KOPT-K1 (cell line): Measurements from ENCODE around the gene IARS1.

Experiments
- H3K27ac ChIP-seq: fragments of 200-600 bp; sonication (generic); 2 replicates; pipeline ENCODE4 v1.5.1; 2016; ENCODE audit warnings: antibody characterized with exemption, mild to moderate bottlenecking, low read depth, low read length; ENCODE audit not compliant: poor library complexity, severe bottlenecking
- H3K36me3 ChIP-seq: fragments of 200-600 bp; sonication (generic); 2 replicates; pipeline ENCODE4 v1.5.1; 2017; ENCODE audit warnings: antibody characterized with exemption, mild to moderate bottlenecking, low read length, moderate library complexity; ENCODE audit not compliant: insufficient read depth
- H3K9me3 ChIP-seq: fragments of 200-600 bp; sonication (generic); 2 replicates; pipeline ENCODE4 v1.5.1; 2017; ENCODE audit warnings: antibody characterized with exemption, low read length, mild to moderate bottlenecking; ENCODE audit not compliant: insufficient read depth, poor library complexity, severe bottlenecking

Gene IARS1

GRCh38 chr9:92278110-92278509, 15.4 kb downstream of the IARS1 start:
- Histone ChIP-seq H3K36me3 (peaks cover 98% of the 10 kb centered on the region), H3K27ac (no peak overlapping the region), H3K9me3 (no peaks in the 10 kb centered on the region)

- peak overlapping the region; percentile 30 for H3K27ac ChIP-seq
- no peaks in the 10 kb centered on the region for H3K9me3 ChIP-seq
- peaks cover 100% of the 10 kb centered on the region for H3K36me3 ChIP-seq
Measured at GRCh38 chr9:92276331-92277032, 17.0 kb downstream of the IARS1 start.

DNA sequence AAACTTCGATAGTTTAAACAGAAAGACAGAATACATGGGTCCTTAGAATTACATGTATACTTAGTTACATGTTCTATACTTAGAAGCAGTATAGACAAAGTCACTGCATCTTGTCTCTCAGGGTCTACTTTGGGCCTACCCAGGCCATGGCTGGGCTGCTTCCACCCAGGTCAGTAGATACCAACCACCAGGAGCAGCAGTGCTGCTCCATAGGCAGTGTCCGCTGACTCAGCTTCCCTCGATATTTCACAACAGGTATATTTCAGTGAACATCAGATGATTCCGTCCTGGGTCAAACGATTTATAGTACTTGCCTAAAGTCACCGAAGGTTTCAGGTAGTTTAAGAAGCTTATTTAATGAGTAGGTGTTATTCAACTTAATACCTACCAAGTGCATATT, 18.0 kb downstream of the IARS1 start:
- H3K36me3 ChIP-seq, result peaks cover 100% of the 10 kb centered on the region
- H3K27ac ChIP-seq, result no peak overlapping the region
- H3K9me3 ChIP-seq, result no peaks in the 10 kb centered on the region

- Histone ChIP-seq H3K27ac (no peak overlapping the region), H3K9me3 (no peaks in the 10 kb centered on the region), H3K36me3 (peaks cover 100% of the 10 kb centered on the region)
Measured at GRCh38 chr9:92270511-92270910, 23.0 kb downstream of the IARS1 start.

DNA sequence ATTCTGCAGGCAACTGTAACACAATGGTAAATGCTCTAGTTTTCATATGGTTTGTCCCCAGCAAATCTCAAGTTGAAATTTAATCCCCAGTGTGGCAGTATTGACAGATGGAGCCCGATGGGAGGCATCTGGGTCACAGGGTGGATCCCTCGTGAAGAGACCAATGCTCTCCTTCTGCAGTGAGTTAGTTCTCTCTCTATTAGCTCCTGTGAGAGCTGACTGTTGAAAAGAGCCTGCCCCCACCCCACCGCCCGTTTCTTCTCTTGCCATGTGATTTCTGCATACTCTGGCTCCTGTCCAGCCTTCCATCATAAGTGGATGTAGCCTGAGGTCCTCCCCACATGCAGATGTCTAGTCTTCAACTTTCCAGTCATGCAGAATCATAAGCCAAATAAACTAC, 27.0 kb downstream of the IARS1 start:
- Histone ChIP-seq H3K36me3 (peaks cover 100% of the 10 kb centered on the region), H3K27ac (no peak overlapping the region), H3K9me3 (no peaks in the 10 kb centered on the region)

DNA sequence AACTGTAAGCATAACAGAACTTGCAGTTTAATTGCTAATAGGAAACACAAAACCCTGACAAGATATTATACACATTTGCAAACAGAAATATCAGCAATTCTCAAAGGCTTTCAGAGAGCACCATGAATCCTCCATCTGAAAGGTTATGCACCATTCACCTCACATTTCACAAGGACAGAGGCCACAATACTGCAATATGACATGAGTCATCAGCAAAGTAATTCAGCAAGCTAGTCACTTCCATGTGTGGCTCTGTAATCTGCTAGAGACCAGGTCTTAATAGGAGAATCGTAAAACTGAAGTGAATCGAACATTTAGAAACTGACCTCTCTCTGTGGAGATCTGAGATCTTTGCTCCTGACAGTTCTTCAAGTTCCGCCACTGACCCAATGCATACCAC, 28.3 kb downstream of the IARS1 start:
- Histone ChIP-seq H3K9me3 (no peaks in the 10 kb centered on the region), H3K27ac (no peak overlapping the region), H3K36me3 (peaks cover 100% of the 10 kb centered on the region)

- no peaks in the 10 kb centered on the region for H3K9me3 ChIP-seq
- peaks cover 100% of the 10 kb centered on the region for H3K36me3 ChIP-seq
Measured at GRCh38 chr9:92263131-92263530, 30.4 kb downstream of the IARS1 start.

DNA sequence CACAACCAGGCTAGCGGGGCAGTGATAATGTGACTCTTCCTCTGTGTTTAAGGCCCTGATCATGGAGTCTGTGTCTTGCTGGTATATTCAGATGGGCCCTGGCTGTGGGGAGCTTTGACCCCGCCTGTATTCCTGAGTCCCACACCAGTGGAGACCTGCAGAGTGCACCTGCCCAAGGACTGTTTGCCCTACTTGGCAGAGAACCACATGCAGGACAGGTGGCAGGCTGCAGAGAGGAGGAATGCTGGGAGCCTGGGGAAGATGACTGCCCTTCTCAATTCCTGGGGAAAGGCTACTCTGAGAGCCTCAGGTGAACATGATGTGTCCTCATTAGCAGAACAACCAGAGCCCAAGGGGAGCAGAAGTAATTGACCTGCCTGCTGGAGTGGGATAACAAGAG, 36.2 kb downstream of the IARS1 start:
- Histone ChIP-seq H3K36me3 (peaks cover 100% of the 10 kb centered on the region), H3K27ac (no peak overlapping the region), H3K9me3 (no peaks in the 10 kb centered on the region)

More at GRCh38 chr9:92263131-92263530, 30.4 kb downstream of the IARS1 start:
- H3K27ac ChIP-seq, result no peak overlapping the region

DNA sequence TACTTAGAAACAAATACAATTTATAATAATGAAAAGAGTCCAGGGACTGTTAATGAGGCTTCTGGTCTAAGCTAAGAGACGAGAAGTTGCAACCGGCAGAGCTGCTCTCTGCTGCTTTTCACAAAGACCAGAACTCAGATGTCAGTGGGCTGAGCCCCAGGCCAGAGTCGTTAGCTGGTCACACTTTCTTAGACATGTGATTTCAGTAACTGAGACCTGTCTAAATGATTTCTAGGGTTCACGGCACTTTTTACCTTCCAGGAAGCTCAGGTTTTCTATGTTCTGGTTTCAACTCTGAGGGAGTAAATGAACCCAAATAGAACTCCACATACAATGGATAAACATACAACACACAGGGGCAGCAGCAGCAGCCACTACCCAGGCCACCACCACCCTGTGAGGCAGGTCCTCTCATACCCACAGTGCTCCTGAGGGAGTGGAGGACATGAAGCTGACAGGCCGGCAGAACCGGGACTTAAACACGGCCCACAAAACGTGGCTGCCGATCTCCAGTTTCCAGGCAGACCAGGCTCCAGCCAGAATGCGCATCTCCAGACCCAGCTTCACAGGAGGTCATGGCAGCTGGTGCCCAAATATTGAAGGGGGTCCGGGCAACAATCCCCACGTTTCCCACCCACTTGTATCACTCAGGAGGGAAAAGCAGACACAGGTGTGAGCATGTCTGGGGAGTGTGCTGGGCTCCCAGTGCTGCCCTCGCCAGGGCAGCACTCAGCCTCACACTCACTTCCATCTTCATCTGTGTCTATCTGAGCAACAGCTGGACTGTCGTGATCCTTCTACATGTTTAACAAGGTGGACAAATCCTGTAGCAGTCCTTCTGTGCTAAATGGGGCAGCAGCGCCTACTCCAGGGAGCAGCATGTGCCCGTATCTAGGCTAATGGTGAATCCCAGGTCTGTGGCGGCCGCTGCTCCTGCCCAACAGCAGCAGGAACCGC, 38.8 kb downstream of the IARS1 start:
- peaks cover 99% of the 10 kb centered on the region for H3K36me3 ChIP-seq
- H3K9me3 ChIP-seq, result no peaks in the 10 kb centered on the region
- H3K27ac ChIP-seq, result no peak overlapping the region

DNA sequence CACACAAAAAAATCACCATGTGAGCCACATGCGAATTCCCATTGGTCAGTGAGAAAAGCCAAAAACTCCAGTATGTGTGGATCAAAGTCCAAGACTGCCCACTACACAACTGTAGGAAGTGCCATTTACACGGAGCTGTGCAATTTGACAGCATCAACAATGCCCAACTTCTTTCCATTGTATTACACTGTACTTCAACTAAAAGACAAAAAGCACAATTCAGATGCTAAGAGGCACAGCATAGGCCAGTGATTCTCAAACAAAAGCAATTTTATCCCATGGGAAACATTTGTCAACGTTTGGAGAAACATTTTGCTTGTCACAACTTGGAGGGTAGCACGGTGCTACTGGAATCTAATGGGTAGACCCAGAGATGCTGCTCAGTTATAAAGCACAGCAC, 39.8 kb downstream of the IARS1 start:
- H3K36me3 ChIP-seq, result peaks cover 99% of the 10 kb centered on the region

GRCh38 chr9:92247981-92248380, 45.5 kb downstream of the IARS1 start:
- H3K27ac ChIP-seq, result no peak overlapping the region
- peaks cover 98% of the 10 kb centered on the region for H3K36me3 ChIP-seq
- H3K9me3 ChIP-seq, result no peaks in the 10 kb centered on the region

More for the DNA sequence above, 39.8 kb downstream of the IARS1 start:
- Histone ChIP-seq H3K9me3 (no peaks in the 10 kb centered on the region), H3K27ac (no peak overlapping the region)

DNA sequence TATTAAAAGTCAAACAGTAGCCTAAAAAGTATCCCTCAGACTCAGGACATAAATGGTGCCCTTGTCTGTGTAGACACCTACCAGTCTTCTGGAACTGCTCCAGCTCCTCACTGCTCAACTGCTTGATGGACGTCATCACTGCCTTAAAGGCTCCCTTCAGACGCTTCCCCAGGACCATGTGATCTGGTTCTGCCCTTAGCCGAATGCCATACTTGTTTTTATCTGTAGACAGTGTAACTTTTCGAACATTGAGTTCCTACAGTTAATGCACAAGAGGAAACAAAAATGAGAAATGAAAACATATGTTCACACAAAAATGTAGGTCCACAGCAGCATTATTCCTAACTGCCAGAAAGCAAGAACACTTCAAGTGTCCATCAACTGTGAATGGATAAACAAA, 46.2 kb downstream of the IARS1 start:
- no peak overlapping the region for H3K27ac ChIP-seq
- H3K9me3 ChIP-seq, result no peaks in the 10 kb centered on the region
- peaks cover 98% of the 10 kb centered on the region for H3K36me3 ChIP-seq

- Histone ChIP-seq H3K36me3 (peaks cover 99% of the 10 kb centered on the region), H3K27ac (no peak overlapping the region), H3K9me3 (no peaks in the 10 kb centered on the region)
Measured at GRCh38 chr9:92245005-92245797, 48.3 kb downstream of the IARS1 start.
